ENCODE data around the gene MYO5B.
"Not testable (repeated sequence)": the region's sequence is repeated elsewhere in the genome, so short reads cannot be mapped to it uniquely, and the experiment has no call there.

MYO5B gene

DNA sequence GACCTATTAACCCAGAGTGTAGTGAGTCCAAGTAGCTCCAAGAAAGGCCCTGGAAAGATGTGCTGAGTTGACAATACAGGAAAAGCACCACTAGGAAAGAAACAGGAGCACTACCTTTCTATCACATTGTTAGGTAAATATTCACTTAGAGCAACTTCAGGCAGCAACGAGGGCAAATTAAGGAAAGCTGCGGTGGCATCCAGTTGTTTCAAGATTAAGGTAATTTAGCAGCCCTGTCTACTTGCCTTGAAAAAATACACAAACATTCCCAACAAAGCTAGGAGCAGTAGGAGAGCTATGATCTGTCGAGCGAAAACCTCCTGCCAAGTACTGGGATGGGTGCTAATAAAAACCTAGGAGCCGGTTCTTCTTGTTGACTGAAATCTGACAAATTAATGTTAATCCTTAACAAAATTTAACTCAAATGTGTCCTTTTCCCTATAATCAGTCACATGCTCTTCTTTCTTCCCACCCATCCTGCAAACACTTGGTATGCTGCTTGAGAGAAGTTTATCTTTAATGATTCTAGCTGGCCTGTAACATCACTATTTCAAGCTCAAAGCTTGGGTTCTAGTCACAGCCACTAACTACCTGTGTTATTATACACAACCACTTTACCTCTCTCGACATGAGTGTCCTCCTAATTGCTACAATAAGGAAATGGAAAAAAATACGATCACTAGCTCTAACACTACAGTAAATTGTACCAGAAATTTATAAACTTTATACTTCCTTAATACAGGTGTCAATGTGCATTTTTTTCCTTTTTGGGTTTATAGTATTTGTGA lies 383.6 kb downstream of the MYO5B start:
- no peak for DNase-seq (ENCODE audit: low read depth, low spot score)
- in situ Hi-C loops (cut with HindIII; ENCODE audit: low sequenced_read_pairs) = no loop called here
- TF ChIP-seq, protein P1, sequence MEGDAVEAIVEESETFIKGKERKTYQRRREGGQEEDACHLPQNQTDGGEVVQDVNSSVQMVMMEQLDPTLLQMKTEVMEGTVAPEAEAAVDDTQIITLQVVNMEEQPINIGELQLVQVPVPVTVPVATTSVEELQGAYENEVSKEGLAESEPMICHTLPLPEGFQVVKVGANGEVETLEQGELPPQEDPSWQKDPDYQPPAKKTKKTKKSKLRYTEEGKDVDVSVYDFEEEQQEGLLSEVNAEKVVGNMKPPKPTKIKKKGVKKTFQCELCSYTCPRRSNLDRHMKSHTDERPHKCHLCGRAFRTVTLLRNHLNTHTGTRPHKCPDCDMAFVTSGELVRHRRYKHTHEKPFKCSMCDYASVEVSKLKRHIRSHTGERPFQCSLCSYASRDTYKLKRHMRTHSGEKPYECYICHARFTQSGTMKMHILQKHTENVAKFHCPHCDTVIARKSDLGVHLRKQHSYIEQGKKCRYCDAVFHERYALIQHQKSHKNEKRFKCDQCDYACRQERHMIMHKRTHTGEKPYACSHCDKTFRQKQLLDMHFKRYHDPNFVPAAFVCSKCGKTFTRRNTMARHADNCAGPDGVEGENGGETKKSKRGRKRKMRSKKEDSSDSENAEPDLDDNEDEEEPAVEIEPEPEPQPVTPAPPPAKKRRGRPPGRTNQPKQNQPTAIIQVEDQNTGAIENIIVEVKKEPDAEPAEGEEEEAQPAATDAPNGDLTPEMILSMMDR (IDR thresholded peaks at IDR 0.05; ENCODE audit: low read depth, low read length) = no peak
- no peak overlapping the region for H3K4me3 ChIP-seq (ENCODE audit: low read depth, low read length)

DNA sequence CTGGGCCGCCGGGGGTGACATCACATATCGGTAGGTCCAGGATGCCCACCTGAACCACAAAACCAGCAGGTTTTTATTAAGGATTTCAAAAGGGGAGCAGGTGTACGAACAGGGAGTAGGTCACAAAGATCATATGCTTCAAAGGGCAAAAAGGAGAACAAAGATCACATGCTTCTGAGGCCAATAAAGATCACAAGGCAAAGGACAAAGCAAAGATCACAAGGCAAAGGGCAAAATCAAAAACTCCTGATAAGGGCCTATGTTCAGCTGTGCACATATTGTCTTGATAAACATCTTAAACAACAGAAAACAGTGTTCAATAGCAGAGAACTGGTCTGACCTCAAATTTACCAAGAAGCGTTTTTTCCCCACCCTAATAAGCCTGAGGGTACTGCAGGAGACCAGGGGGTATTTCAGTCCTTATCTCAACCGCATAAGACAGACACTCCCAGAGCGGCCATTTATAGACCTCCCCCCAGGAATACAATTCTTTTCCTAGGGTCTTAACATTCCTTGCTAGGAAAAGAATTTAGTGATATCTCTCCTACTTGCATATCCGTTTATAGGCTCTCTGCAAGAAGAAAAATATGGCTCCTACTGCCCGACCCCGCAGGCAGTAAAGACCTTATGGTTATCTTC lies 386.3 kb downstream of the MYO5B start:
- in situ Hi-C loops (cut with HindIII; ENCODE audit: low sequenced_read_pairs); DNase-seq (ENCODE audit: low read depth, low spot score); H3K4me3 ChIP-seq (ENCODE audit: low read depth, low read length): not testable (repeated sequence)

DNA sequence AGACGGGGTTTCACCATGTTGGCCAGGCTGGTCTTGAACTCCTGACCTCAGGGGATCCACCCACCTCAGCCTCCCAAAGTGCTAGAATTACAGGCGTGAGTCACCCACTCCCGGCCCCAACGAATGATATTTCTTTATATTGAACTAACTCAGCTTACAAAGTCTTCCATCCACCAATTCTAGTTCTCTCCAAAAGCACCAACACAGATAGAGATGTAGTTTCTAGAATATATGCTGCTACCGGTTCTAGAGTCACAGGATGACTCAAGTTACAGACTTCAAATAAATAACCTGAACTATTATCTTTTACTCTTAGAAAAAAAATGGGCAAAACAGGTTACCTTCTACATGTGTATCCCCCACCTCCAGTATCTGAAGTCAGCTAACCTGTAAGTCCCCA lies 390.9 kb downstream of the MYO5B start:
- in situ Hi-C loops (cut with HindIII; ENCODE audit: low sequenced_read_pairs) = no loop called here
- no peak for DNase-seq (ENCODE audit: low read depth, low spot score)
- no peak overlapping the region for H3K4me3 ChIP-seq (ENCODE audit: low read depth, low read length)
- TF ChIP-seq, protein P1 (IDR thresholded peaks at IDR 0.05; ENCODE audit: low read depth, low read length) = no peak

GRCh38 chr18:49802623-49803022 lies 392.3 kb downstream of the MYO5B start:
- in situ Hi-C loops (cut with HindIII; ENCODE audit: low sequenced_read_pairs) = no loop called here
- TF ChIP-seq, protein P1 (IDR thresholded peaks at IDR 0.05; ENCODE audit: low read depth, low read length) = no peak
- no peak overlapping the region for H3K4me3 ChIP-seq (ENCODE audit: low read depth, low read length)
- DNase-seq (ENCODE audit: low read depth, low spot score) = no peak

- DNase-seq (ENCODE audit: low read depth, low spot score); H3K4me3 ChIP-seq (ENCODE audit: low read depth, low read length); in situ Hi-C loops (cut with HindIII; ENCODE audit: low sequenced_read_pairs): not testable (repeated sequence)
Observed at GRCh38 chr18:49800491-49800890, 394.5 kb downstream of the MYO5B start.

DNA sequence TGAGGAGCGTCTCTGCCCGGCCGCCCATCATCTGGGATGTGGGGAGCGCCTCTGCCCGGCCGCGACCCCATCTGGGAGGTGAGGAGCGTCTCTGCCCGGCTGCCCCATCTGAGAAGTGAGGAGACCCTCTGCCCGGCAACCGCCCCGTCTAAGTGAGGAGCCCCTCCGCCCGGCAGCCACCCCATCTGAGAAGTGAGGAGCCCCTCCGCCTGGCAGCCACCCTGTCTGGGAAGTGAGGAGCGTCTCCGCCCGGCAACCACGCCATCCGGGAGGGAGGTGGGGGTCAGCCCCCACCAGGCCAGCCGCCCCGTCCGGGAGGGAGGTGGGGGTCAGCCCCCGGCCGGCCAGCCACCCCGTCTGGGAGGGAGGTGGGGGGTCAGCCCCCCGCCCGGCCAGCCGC lies 395.1 kb downstream of the MYO5B start:
- H3K4me3 ChIP-seq (ENCODE audit: low read depth, low read length); in situ Hi-C loops (cut with HindIII; ENCODE audit: low sequenced_read_pairs): not testable (repeated sequence)

GRCh38 chr18:49798001-49798400 lies 396.9 kb downstream of the MYO5B start:
- in situ Hi-C loops (cut with HindIII; ENCODE audit: low sequenced_read_pairs) = no loop called here
- no peak for DNase-seq (ENCODE audit: low read depth, low spot score)
- TF ChIP-seq, protein P1 (IDR thresholded peaks at IDR 0.05; ENCODE audit: low read depth, low read length) = no peak
- H3K4me3 ChIP-seq (ENCODE audit: low read depth, low read length) = no peak overlapping the region

More for the DNA sequence above, 395.1 kb downstream of the MYO5B start:
- not testable (repeated sequence) for DNase-seq (ENCODE audit: low read depth, low spot score)

Data from astrocyte of the spinal cord (primary cell).